Endothelial cell of umbilical vein (primary cell): Measurements from ENCODE around the gene TMEM125. TPM values are rescaled to one million over a fixed set of nuclear protein-coding genes. Genes with fewer than 3 reads are reported as not detected.

Source experiments
- BruUV-seq: library from RNA; stranded (reverse); fragments of 400-500 nt; replicated peaks from 2 replicates; lab custom pipeline; 2021; lab: Mats Ljungman, UMichigan
- CTCF ChIA-PET: fragments of 300-600, 350-600 bp; sonication (Branson Sonifier 250); formaldehyde crosslinking; loops from one replicate; lab custom pipeline; 2021; ENCODE audit warnings: antibody characterized with exemption, inconsistent platforms; lab: Charles Lee
- POLR2A ChIA-PET: fragments of 300-600, 350-600 bp; sonication (Branson Sonifier 250); formaldehyde crosslinking; loops from one replicate; lab custom pipeline; 2021; ENCODE audit warnings: antibody characterized with exemption, inconsistent platforms; lab: Charles Lee
- DNase-seq: peaks from one replicate; pipeline ENCODE4 v3.0.0-alpha.2; 2011; ENCODE audit warnings: low read depth, low spot score
- FAIRE-seq: peaks from 2 replicates; lab custom pipeline; 2011; peaks lifted over from hg19 to GRCh38; lab: Jason Lieb, UNC
- H2AFZ ChIP-seq: 2 replicates; pipeline ENCODE4 v1.6.0; 2012; ENCODE audit warnings: low read depth, low read length, control low read depth, inconsistent platforms
- H3K27ac ChIP-seq: 2 replicates; pipeline ENCODE4 v1.5.1; 2011; ENCODE audit warnings: low read depth, mild to moderate bottlenecking, control low read depth, low read length, moderate library complexity; ENCODE audit not compliant: insufficient read depth
- H3K27me3 ChIP-seq, 2 experiments: 2 replicates each; pipeline versions ENCODE4 v1.6.0 to v1.6.1; 2011; ENCODE audit warnings: low read length in 2 of 2, mixed read lengths in 1 of 2; ENCODE audit not compliant: control insufficient read depth in 2 of 2, insufficient read depth in 2 of 2
- H3K36me3 ChIP-seq, 2 experiments: 2 replicates in 1 of 2; 3 replicates in 1 of 2; pipeline ENCODE4 v1.5.1; 2011; ENCODE audit warnings: low read length in 2 of 2, mild to moderate bottlenecking in 1 of 2, moderate library complexity in 1 of 2; ENCODE audit not compliant: control insufficient read depth in 2 of 2, insufficient read depth in 2 of 2; ENCODE audit errors: extremely low read depth in 1 of 2
- H3K4me1 ChIP-seq: 3 replicates; pipeline ENCODE4 v1.5.1; 2011; ENCODE audit warnings: mild to moderate bottlenecking, low read length; ENCODE audit not compliant: control insufficient read depth, insufficient read depth; ENCODE audit errors: extremely low read depth
- H3K4me2 ChIP-seq: 2 replicates; pipeline ENCODE4 v1.6.1; 2011; ENCODE audit warnings: low read length, control low read depth, mixed read lengths; ENCODE audit not compliant: insufficient read depth
- H3K4me3 ChIP-seq, 3 experiments: fragments of 200-600 bp in 1 of 3; sonication (generic), shearing (Covaris generic) in 1 of 3; replicated peaks in 1 of 3; 2 replicates each; pipeline ENCODE4 v1.5.1; 2011 to 2016; ENCODE audit warnings: control low read depth in 3 of 3, low read length in 3 of 3, mild to moderate bottlenecking in 2 of 3, inconsistent platforms in 1 of 3, low read depth in 1 of 3, moderate library complexity in 1 of 3; ENCODE audit not compliant: insufficient read depth in 1 of 3
- H3K79me2 ChIP-seq: 2 replicates; pipeline ENCODE4 v1.6.0; 2012; ENCODE audit warnings: low read length, inconsistent platforms; ENCODE audit not compliant: control insufficient read depth, insufficient read depth
- H3K9ac ChIP-seq: replicated peaks from 2 replicates; pipeline ENCODE3; 2011; ENCODE audit warnings: low read length, control low read depth; ENCODE audit not compliant: insufficient read depth; ENCODE audit errors: extremely low read depth
- H3K9me1 ChIP-seq: replicated peaks from 3 replicates; pipeline ENCODE4 v1.6.0; 2011; ENCODE audit warnings: mild to moderate bottlenecking, low read length; ENCODE audit not compliant: control insufficient read depth, insufficient read depth; ENCODE audit errors: extremely low read depth
- H3K9me3 ChIP-seq: replicated peaks from 2 replicates; pipeline ENCODE4 v1.5.1; 2012; ENCODE audit warnings: low read length, inconsistent platforms; ENCODE audit not compliant: control insufficient read depth, insufficient read depth
- H4K20me1 ChIP-seq: replicated peaks from 2 replicates; pipeline ENCODE3; 2011; ENCODE audit warnings: mild to moderate bottlenecking, low read length; ENCODE audit not compliant: control insufficient read depth, insufficient read depth; ENCODE audit errors: extremely low read depth
- CTCF ChIP-seq, 2 donors: IDR thresholded peaks; 1 replicate in 1 of 2; 2 replicates in 1 of 2; pipeline ENCODE4 v1.5.1; 2011; ENCODE audit warnings: low read length in 2 of 2, mild to moderate bottlenecking in 2 of 2, moderate library complexity in 2 of 2, control low read depth in 1 of 2, inconsistent platforms in 1 of 2, low read depth in 1 of 2; ENCODE audit not compliant: insufficient read depth in 1 of 2; ENCODE audit errors: extremely low read depth in 1 of 2
- EZH2 ChIP-seq: IDR thresholded peaks from 2 replicates; pipeline ENCODE4 v1.6.1; 2012; ENCODE audit warnings: borderline replicate concordance, low read depth, mild to moderate bottlenecking, moderate library complexity, low read length, inconsistent platforms; ENCODE audit not compliant: severe bottlenecking
- FOS ChIP-seq: IDR thresholded peaks from 2 replicates; pipeline ENCODE4 v1.6.1; 2011; ENCODE audit warnings: mild to moderate bottlenecking, low read length, moderate library complexity, borderline replicate concordance; ENCODE audit not compliant: insufficient read depth
- GATA2 ChIP-seq: IDR thresholded peaks from 2 replicates; pipeline ENCODE4 v1.7.0; 2011; ENCODE audit warnings: low read depth, mild to moderate bottlenecking, moderate library complexity, mixed read lengths, low read length; ENCODE audit not compliant: insufficient read length, insufficient read depth
- JUN ChIP-seq: IDR thresholded peaks from 2 replicates; pipeline ENCODE4 v1.6.1; 2011; ENCODE audit warnings: borderline replicate concordance, low read depth; ENCODE audit not compliant: insufficient read length, insufficient read depth
- MAX ChIP-seq: IDR thresholded peaks from 2 replicates; pipeline ENCODE4 v1.6.1; 2011; ENCODE audit not compliant: insufficient read depth, insufficient read length
- MYC ChIP-seq: IDR thresholded peaks from one replicate; pipeline ENCODE4 v1.6.1; 2011; ENCODE audit warnings: mild to moderate bottlenecking, low read depth, low read length
- POLR2A ChIP-seq: IDR thresholded peaks from 2 replicates; pipeline ENCODE4 v1.6.1; 2012; ENCODE audit warnings: low read depth, mild to moderate bottlenecking, control low read depth, low read length
- POLR2AphosphoS5 ChIP-seq: IDR thresholded peaks from 2 replicates; pipeline ENCODE4 v1.6.1; 2012; ENCODE audit warnings: low read depth, mild to moderate bottlenecking, control low read depth, low read length, moderate library complexity; ENCODE audit not compliant: insufficient read depth
- dilution Hi-C: fragments of 300-500 bp; cut with MboI; formaldehyde crosslinking; loops from one replicate; pipeline ENCODE4 v1.15.0; 2019; ENCODE audit warnings: low sequenced_read_pairs; ENCODE audit not compliant: extremely low pct_ligation_motif_present
- intact Hi-C: fragments of 100-400 bp; cut with micrococcal nuclease; formaldehyde crosslinking; loops from one replicate; pipeline ENCODE4 v1.10.0; 2022
- polyA plus RNA-seq, 4 experiments: library from polyadenylated mRNA; depleted of rRNA in 3 of 4; stranded (reverse) in 3 of 4; unstranded in 1 of 4; fragments of >200 nt; gene quantifications; 2 replicates each; pipeline versions ENCODE4 v1.2.1 to v1.2.3, GENCODE V29; 2011 to 2012; ENCODE audit warnings: missing spikeins in 1 of 4
- total RNA-seq: library from RNA; stranded (reverse); gene quantifications from 2 replicates; pipeline ENCODE4 v1.2.3, GENCODE V29; 2021

Gene TMEM125
- total and polyA plus RNA-seq, 2 donors (not counting 3 experiments of a cell fraction or from before 2014, with no cell fraction given) = 0.17 TPM; not detected in 1

- Histone ChIP-seq H4K20me1 (no peaks in the 10 kb centered on the region), H3K79me2 (no peaks in the 10 kb centered on the region), H3K9me3 (no peaks in the 10 kb centered on the region), H3K27me3 (peaks cover 0 to 2% of the 10 kb centered on the region in 2 experiments), H3K4me3 (no peak overlapping the region), H3K27ac (no peak overlapping the region), H3K9me1 (no peaks in the 10 kb centered on the region), H3K4me2 (no peak overlapping the region), H3K36me3 (no peaks in the 10 kb centered on the region), H3K9ac (no peak overlapping the region), H3K4me1 (no peaks in the 10 kb centered on the region), H2AFZ (no peak overlapping the region)
- TF ChIP-seq JUN = no peak
- no peak for TF ChIP-seq CTCF (IDR thresholded peaks at IDR 0.05; ENCODE audit: extremely low read depth in 1 of 2, insufficient read depth in 1 of 2, low read depth in 1 of 2, low read length in 2 of 2)
- TF ChIP-seq MAX = no peak
- no peak for TF ChIP-seq POLR2A
- TF ChIP-seq EZH2 = no peak
- TF ChIP-seq FOS = no peak
- TF ChIP-seq POLR2AphosphoS5 = no peak
- no peak for TF ChIP-seq MYC
- no peak for TF ChIP-seq GATA2
- BruUV-seq = no TSS peak
- ChIA-PET CTCF (interaction anchor here (1.5 kb wide), 1 partner anchor 46 kb away, joined by 4 read pairs; no protein-coding TSS in a partner anchor), POLR2A (no interaction called here)
- intact Hi-C loops = no loop called here
- FAIRE-seq = no peak
- no peak for DNase-seq
- dilution Hi-C loops = no loop called here
These were observed 11.4 kb upstream of the TMEM125 start for GRCh38 chr1:43258370-43258769.
